OCI-LY3 (cell line): ENCODE results near the gene PDLIM3.
"Not testable (repeated sequence)": the region's sequence is repeated elsewhere in the genome, so short reads cannot be mapped to it uniquely, and the experiment has no call there.

ENCODE experiments used
- CTCF ChIP-seq: fragments of 200-600, 300-600 bp; sonication (generic); IDR thresholded peaks from 2 replicates; pipeline ENCODE4 v1.5.1; 2014; ENCODE audit warnings: antibody characterized with exemption, low read length, low read depth
- EZH2phosphoT487 ChIP-seq: fragments of 200-600 bp; shearing (Covaris generic); IDR thresholded peaks from 2 replicates; pipeline ENCODE4 v1.6.1; 2018; ENCODE audit warnings: antibody characterized with exemption, mixed run types, low read depth

DNA sequence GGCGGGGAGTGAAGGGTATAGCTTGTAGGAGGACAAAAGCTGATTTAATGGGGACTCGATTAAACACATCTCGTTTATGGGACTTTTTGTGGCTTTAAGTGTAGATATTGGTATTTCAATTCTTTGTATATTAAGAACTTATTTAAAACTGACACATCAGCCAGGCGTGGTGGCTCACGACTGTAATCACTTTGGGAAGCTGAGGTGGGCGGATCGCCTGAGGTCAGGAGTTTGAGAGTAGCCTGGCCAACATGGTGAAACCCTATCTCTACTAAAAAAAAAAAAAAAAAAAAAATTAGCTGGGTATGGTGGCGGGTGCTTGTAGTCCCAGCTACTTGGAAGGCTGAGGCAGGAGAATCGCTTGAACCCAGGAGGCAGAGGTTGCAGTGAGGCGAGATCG is 3.7 kb downstream of the PDLIM3 start:
- not testable (repeated sequence) for TF ChIP-seq EZH2phosphoT487, CTCF
